SK-N-SH (cell line): ENCODE data around the gene TLX2. TPM values are rescaled to one million over a fixed set of nuclear protein-coding genes. Genes with fewer than 3 reads are reported as not detected.

Experiments
- CTCF ChIA-PET: fragments of 300-600, 350-600 bp; formaldehyde crosslinking; extraction: SDS; loops from one replicate; lab custom pipeline; 2021; lab: Yijun Ruan, JAX
- POLR2A ChIA-PET: fragments of 350-600 bp; sonication (Branson Sonifier 250); formaldehyde crosslinking; extraction: SDS; loops from one replicate; lab custom pipeline; 2020; ENCODE audit warnings: antibody characterized with exemption, inconsistent platforms; lab: Yijun Ruan, JAX
- DNase-seq: peaks from one replicate; pipeline ENCODE4 v3.0.0; 2012
- H2AFZ ChIP-seq: fragments of 200-600 bp; sonication (generic); 2 replicates; pipeline ENCODE4 v1.8.1; 2016; ENCODE audit warnings: antibody characterized with exemption, mild to moderate bottlenecking, low read depth
- H3F3A ChIP-seq: fragments of 200-600 bp; sonication (generic); replicated peaks from 2 replicates; pipeline ENCODE3; 2016; ENCODE audit warnings: antibody characterized with exemption, mild to moderate bottlenecking; ENCODE audit not compliant: insufficient read depth
- H3K27ac ChIP-seq, 2 experiments: fragments of 200-500 bp in 1 of 2; fragments of 200-600 bp in 1 of 2; sonication (Bioruptor generic) in 1 of 2; sonication (generic), shearing (Covaris generic) in 1 of 2; 2 replicates each; pipeline versions ENCODE4 v1.5.1 to v1.6.1; 2014 to 2016; ENCODE audit warnings: low read depth in 2 of 2, inconsistent platforms in 1 of 2, low read length in 1 of 2, mild to moderate bottlenecking in 1 of 2, mixed read lengths in 1 of 2
- H3K27me3 ChIP-seq: fragments of 200-600 bp; sonication (generic), shearing (Covaris generic); 2 replicates; pipeline ENCODE4 v1.6.1; 2016; ENCODE audit warnings: mixed run types; ENCODE audit not compliant: insufficient read depth
- H3K36me3 ChIP-seq, 2 experiments: fragments of 200-500 bp in 1 of 2; fragments of 200-600 bp in 1 of 2; sonication (Bioruptor generic) in 1 of 2; sonication (generic) in 1 of 2; replicated peaks in 1 of 2; 2 replicates each; pipeline versions ENCODE3 to v1.5.1; 2014 to 2016; ENCODE audit warnings: low read length in 1 of 2, mild to moderate bottlenecking in 1 of 2; ENCODE audit not compliant: insufficient read depth in 2 of 2, control insufficient read depth in 1 of 2
- H3K4me1 ChIP-seq, 2 experiments: fragments of 200-500 bp in 1 of 2; fragments of 200-600 bp in 1 of 2; sonication (Bioruptor generic) in 1 of 2; sonication (generic), shearing (Covaris generic) in 1 of 2; 2 replicates each; pipeline versions ENCODE4 v1.5.1 to v1.6.1; 2014 to 2016; ENCODE audit warnings: low read depth in 1 of 2, low read length in 1 of 2, mixed run types in 1 of 2; ENCODE audit not compliant: insufficient read depth in 2 of 2, control insufficient read depth in 1 of 2
- H3K4me2 ChIP-seq: fragments of 200-600 bp; sonication (generic), shearing (Covaris generic); 2 replicates; pipeline ENCODE4 v1.6.1; 2017; ENCODE audit warnings: mixed run types
- H3K4me3 ChIP-seq, 2 experiments: fragments of 200-500 bp in 1 of 2; fragments of 200-600 bp in 1 of 2; sonication (Bioruptor generic) in 1 of 2; sonication (generic), shearing (Covaris generic) in 1 of 2; 2 replicates each; pipeline versions ENCODE4 v1.5.1 to v1.8.1; 2014 to 2016; ENCODE audit warnings: low read depth in 2 of 2, inconsistent platforms in 1 of 2, low read length in 1 of 2, mild to moderate bottlenecking in 1 of 2, mixed read lengths in 1 of 2, moderate library complexity in 1 of 2
- H3K79me2 ChIP-seq: fragments of 200-600 bp; sonication (generic); 2 replicates; pipeline ENCODE4 v1.8.1; 2017; ENCODE audit warnings: mild to moderate bottlenecking; ENCODE audit not compliant: insufficient read depth
- H3K9ac ChIP-seq: fragments of 200-600 bp; sonication (generic); 2 replicates; pipeline ENCODE4 v1.6.1; 2017; ENCODE audit warnings: mixed run types
- H3K9me2 ChIP-seq: fragments of 200-600 bp; sonication (generic); 2 replicates; pipeline ENCODE4 v1.6.1; 2017; ENCODE audit warnings: mixed run types
- H3K9me3 ChIP-seq: fragments of 200-600 bp; sonication (generic); 2 replicates; pipeline ENCODE4 v1.6.1; 2017; ENCODE audit warnings: mixed run types, mild to moderate bottlenecking, moderate library complexity
- H4K20me1 ChIP-seq: fragments of 200-600 bp; sonication (generic); 2 replicates; pipeline ENCODE4 v1.6.1; 2017; ENCODE audit warnings: mild to moderate bottlenecking, mixed run types; ENCODE audit not compliant: insufficient read depth
- CHD2 ChIP-seq: fragments of 150-350 bp; IDR thresholded peaks from 2 replicates; pipeline ENCODE4 v1.6.1; 2018; ENCODE audit warnings: low read length; ENCODE audit not compliant: partially characterized antibody
- ELF1 ChIP-seq: IDR thresholded peaks from 2 replicates; pipeline ENCODE4 v1.4.0; 2012
- FOSL2 ChIP-seq: IDR thresholded peaks from 2 replicates; pipeline ENCODE4 v1.4.0; 2012; ENCODE audit warnings: low read depth, mild to moderate bottlenecking, moderate library complexity, borderline replicate concordance
- FOXM1 ChIP-seq: IDR thresholded peaks from 2 replicates; pipeline ENCODE4 v1.4.0; 2012; ENCODE audit warnings: low read depth, mild to moderate bottlenecking
- GABPA ChIP-seq: IDR thresholded peaks from 2 replicates; pipeline ENCODE4 v1.4.0; 2012; ENCODE audit warnings: low read depth, mild to moderate bottlenecking
- GATA2 ChIP-seq: sonication (generic); formaldehyde crosslinking; IDR thresholded peaks from 2 replicates; pipeline ENCODE4 v1.5.0; 2020; ENCODE audit warnings: mild to moderate bottlenecking, missing genetic modification reagents
- MEF2A ChIP-seq: IDR thresholded peaks from 2 replicates; pipeline ENCODE4 v1.4.0; 2012; ENCODE audit warnings: low read depth, borderline replicate concordance
- POLR2AphosphoS5 ChIP-seq: IDR thresholded peaks from 2 replicates; pipeline ENCODE4 v1.6.1; 2012; ENCODE audit warnings: low read depth, low read length
- RAD21 ChIP-seq: IDR thresholded peaks from 2 replicates; pipeline ENCODE4 v1.6.1; 2012; ENCODE audit warnings: mild to moderate bottlenecking, low read length
- RXRA ChIP-seq: IDR thresholded peaks from 2 replicates; pipeline ENCODE4 v1.4.0; 2012; ENCODE audit warnings: low read depth, mild to moderate bottlenecking, borderline replicate concordance
- SIN3A ChIP-seq: IDR thresholded peaks from 2 replicates; pipeline ENCODE4 v1.6.1; 2012; ENCODE audit warnings: low read depth, mild to moderate bottlenecking, low read length, moderate library complexity, borderline replicate concordance
- TAF1 ChIP-seq: IDR thresholded peaks from 2 replicates; pipeline ENCODE4 v1.6.1; 2012; ENCODE audit warnings: low read depth, mild to moderate bottlenecking, low read length, moderate library complexity, borderline replicate concordance
- TCF12 ChIP-seq: IDR thresholded peaks from 2 replicates; pipeline ENCODE4 v1.4.0; 2012
- WGBS: methylation state at CpG from one replicate; pipeline ENCODE4 v1.1.6; 2017; ENCODE audit warnings: low lambda C conversion rate; 5-methylcytosine and 5-hydroxymethylcytosine counted together
- polyA plus RNA-seq, 3 experiments: library from polyadenylated mRNA; depleted of rRNA; stranded (reverse); fragments of >200 nt; gene quantifications; 2 replicates each; pipeline ENCODE4 v1.2.3, GENCODE V29; 2012
- TF ChIP-seq, protein P1 (sequence below): IDR thresholded peaks from 2 replicates; pipeline ENCODE4; 2012
- TF ChIP-seq, protein P2 (sequence below): IDR thresholded peaks from 2 replicates; pipeline ENCODE4 v1.4.0; 2012; ENCODE audit warnings: low read depth, borderline replicate concordance
- TF ChIP-seq, protein P3 (sequence below): IDR thresholded peaks from 2 replicates; pipeline ENCODE4 v1.4.0; 2012; ENCODE audit warnings: low read depth, borderline replicate concordance

Gene TLX2
- polyA plus RNA-seq, 1 of the 3 experiments (the other 2 are of a cell fraction): 24.5 TPM

DNA sequence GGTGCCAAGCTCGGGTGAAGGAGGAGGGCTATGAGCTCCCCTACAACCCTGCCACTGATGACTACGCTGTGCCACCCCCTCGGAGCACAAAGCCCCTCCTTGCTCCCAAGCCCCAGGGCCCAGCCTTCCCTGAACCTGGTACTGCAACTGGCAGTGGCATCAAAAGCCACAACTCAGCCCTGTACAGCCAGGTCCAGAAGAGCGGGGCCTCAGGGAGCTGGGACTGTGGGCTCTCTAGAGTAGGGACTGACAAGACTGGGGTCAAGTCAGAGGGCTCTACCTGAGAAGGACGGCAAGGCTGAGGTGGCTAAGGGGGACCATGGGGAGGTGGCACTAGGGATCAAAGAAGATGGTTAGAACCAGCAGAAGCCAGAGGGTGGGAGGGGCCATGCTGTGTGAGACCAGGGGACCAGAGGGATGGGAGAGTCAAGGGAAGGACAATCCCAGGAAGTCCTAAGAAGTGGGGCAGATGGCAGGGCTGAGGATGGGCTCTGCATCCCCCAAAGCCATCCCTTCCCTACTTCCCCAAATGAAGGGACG, 42.7 kb downstream of the TLX2 start:
- Histone ChIP-seq H3K4me2 (no peak overlapping the region), H3K27ac (no peak overlapping the region)
- WGBS: 99% methylated on average over 6 of the region's 6 CpGs

DNA sequence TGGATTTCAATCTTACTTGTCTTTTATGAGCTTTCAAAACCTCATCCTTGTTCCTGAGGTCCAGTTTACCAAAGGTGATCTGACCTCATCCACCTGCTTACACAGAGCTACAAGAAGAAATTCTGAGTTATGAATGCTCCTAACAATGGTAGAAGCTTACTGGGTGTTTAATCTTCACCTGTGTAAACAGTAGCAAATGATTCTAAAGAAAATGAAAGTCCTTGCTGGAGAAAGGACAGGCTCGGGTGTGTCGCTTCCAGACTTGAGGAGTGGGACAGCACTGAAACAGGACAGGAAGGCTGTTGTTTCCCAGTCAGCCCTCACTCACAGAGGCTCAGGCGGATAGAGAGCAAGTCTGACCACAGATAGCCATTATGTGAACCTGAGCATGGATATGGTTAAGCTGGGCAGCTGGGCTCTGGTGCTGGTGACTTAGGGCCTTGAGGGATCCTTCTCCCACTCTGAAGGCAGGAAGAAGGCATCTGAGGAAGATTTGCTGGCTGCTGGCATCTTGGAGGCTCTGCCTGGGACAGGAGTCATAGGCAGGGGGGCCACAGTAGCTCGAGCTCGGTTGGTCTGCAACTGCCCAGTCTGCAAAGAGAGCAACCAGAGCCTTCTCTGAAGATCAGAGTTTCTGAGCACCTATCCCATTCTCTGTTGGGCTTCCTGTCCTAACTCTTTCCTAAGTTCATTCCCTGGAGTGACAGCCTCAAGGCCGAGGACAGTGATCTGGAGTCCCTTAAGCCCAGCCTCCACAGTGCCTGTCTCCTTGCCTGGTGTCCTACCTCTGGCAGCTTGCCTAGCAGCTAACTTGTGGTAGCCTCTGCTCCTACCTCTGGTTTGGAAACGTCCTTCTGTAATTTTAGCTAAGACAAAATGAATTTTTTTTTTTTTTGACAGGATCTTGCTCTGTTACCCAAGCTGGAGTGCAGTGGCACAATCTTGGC, 44.3 kb downstream of the TLX2 start:
- Histone ChIP-seq H3K9me3 (no peaks in the 10 kb centered on the region), H3K36me3 (peaks cover 10 to 17% of the 10 kb centered on the region in 2 experiments), H3K27ac (no peak overlapping the region), H3K4me3 (no peak overlapping the region), H3K79me2 (peaks cover 23% of the 10 kb centered on the region), H4K20me1 (no peaks in the 10 kb centered on the region), H3K9me2 (no peaks in the 10 kb centered on the region), H2AFZ (no peak overlapping the region), H3K9ac (no peak overlapping the region), H3K4me2 (no peak overlapping the region), H3F3A (peaks cover 8% of the 10 kb centered on the region), H3K27me3 (no peaks in the 10 kb centered on the region), H3K4me1 (peaks cover 9 to 10% of the 10 kb centered on the region in 2 experiments; a peak in 2 of 4 replicates)
- POLR2A ChIA-PET: no interaction called here
- 76% methylated on average over 7 of the region's 7 CpGs for WGBS
- CTCF ChIA-PET: interaction anchor here (1.1 to 3.2 kb wide), 3 partner anchors 9 to 30 kb away, joined by 3 to 15 read pairs (median 7); no protein-coding TSS in a partner anchor
- DNase-seq: no peak
- no peak for TF ChIP-seq CHD2
- no peak for TF ChIP-seq POLR2AphosphoS5
- TF ChIP-seq, protein P1, sequence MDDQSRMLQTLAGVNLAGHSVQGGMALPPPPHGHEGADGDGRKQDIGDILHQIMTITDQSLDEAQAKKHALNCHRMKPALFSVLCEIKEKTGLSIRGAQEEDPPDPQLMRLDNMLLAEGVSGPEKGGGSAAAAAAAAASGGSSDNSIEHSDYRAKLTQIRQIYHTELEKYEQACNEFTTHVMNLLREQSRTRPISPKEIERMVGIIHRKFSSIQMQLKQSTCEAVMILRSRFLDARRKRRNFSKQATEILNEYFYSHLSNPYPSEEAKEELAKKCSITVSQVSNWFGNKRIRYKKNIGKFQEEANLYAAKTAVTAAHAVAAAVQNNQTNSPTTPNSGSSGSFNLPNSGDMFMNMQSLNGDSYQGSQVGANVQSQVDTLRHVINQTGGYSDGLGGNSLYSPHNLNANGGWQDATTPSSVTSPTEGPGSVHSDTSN: no peak
- TF ChIP-seq, protein P2, sequence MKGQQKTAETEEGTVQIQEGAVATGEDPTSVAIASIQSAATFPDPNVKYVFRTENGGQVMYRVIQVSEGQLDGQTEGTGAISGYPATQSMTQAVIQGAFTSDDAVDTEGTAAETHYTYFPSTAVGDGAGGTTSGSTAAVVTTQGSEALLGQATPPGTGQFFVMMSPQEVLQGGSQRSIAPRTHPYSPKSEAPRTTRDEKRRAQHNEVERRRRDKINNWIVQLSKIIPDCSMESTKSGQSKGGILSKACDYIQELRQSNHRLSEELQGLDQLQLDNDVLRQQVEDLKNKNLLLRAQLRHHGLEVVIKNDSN: no peak

More for the DNA sequence above, 42.7 kb downstream of the TLX2 start:
- no peak overlapping the region for H2AFZ ChIP-seq
- H3K9me2 ChIP-seq: no peaks in the 10 kb centered on the region
- H3K36me3 ChIP-seq: peaks cover 12 to 17% of the 10 kb centered on the region in 2 experiments
- DNase-seq: no peak
- CTCF ChIA-PET: interaction anchor here (1.1 to 1.4 kb wide), 2 partner anchors 11 to 31 kb away, joined by 3 to 5 read pairs; no protein-coding TSS in a partner anchor
- no peak overlapping the region for H3K9ac ChIP-seq
- H4K20me1 ChIP-seq: no peaks in the 10 kb centered on the region
- H3K4me3 ChIP-seq: no peak overlapping the region
- no peaks in the 10 kb centered on the region for H3K27me3 ChIP-seq
- peaks cover 39% of the 10 kb centered on the region for H3K79me2 ChIP-seq
- peaks cover 17% of the 10 kb centered on the region for H3F3A ChIP-seq
- POLR2A ChIA-PET: no interaction called here
- TF ChIP-seq RAD21 (no peak), FOXM1 (no peak), ELF1 (no peak), GATA2 (CRISPR knock-in tag) (no peak), TAF1 (no peak), FOSL2 (no peak), GABPA (no peak), TCF12 (no peak), MEF2A (no peak), RXRA (no peak), SIN3A (no peak)
- TF ChIP-seq, protein P3, sequence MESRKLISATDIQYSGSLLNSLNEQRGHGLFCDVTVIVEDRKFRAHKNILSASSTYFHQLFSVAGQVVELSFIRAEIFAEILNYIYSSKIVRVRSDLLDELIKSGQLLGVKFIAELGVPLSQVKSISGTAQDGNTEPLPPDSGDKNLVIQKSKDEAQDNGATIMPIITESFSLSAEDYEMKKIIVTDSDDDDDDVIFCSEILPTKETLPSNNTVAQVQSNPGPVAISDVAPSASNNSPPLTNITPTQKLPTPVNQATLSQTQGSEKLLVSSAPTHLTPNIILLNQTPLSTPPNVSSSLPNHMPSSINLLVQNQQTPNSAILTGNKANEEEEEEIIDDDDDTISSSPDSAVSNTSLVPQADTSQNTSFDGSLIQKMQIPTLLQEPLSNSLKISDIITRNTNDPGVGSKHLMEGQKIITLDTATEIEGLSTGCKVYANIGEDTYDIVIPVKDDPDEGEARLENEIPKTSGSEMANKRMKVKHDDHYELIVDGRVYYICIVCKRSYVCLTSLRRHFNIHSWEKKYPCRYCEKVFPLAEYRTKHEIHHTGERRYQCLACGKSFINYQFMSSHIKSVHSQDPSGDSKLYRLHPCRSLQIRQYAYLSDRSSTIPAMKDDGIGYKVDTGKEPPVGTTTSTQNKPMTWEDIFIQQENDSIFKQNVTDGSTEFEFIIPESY: no peak
- no peaks in the 10 kb centered on the region for H3K9me3 ChIP-seq
- peaks cover 5 to 24% of the 10 kb centered on the region in 2 experiments; a peak in 1 of 4 replicates for H3K4me1 ChIP-seq
